H1 (cell line): ENCODE results near the gene ADIPOR1. TPM values are rescaled to one million over a fixed set of nuclear protein-coding genes. Genes with fewer than 3 reads are reported as not detected.

Source experiments
- CTCF ChIA-PET: fragments of 300-600 bp; sonication (Branson Sonifier 250); formaldehyde crosslinking; loops from one replicate; lab custom pipeline; 2021; ENCODE audit not compliant: partially characterized antibody; lab: Charles Lee
- POLR2A ChIA-PET: fragments of 300-600 bp; sonication (Branson Sonifier 250); formaldehyde crosslinking; loops from one replicate; lab custom pipeline; 2021; ENCODE audit warnings: inconsistent platforms; ENCODE audit not compliant: partially characterized antibody; lab: Charles Lee
- DNase-seq, 2 experiments: peaks; one replicate each; pipeline versions ENCODE4 v3.0.0 to v3.0.0-alpha.2; 2010 to 2022; ENCODE audit warnings: low spot score in 2 of 2, low read depth in 1 of 2, mixed read lengths in 1 of 2
- FAIRE-seq: peaks from 2 replicates; lab custom pipeline; 2011; peaks lifted over from hg19 to GRCh38; lab: Jason Lieb, UNC
- H2AFZ ChIP-seq: 2 replicates; pipeline ENCODE4 v1.8.1; 2012; ENCODE audit warnings: low read length, inconsistent platforms
- H2AK5ac ChIP-seq: 2 replicates; pipeline ENCODE4 v1.6.1; 2013; ENCODE audit warnings: low read depth, low read length
- H2BK120ac ChIP-seq: replicated peaks from 2 replicates; pipeline ENCODE3; 2013; ENCODE audit warnings: low read depth, low read length, inconsistent platforms
- H2BK12ac ChIP-seq: 2 replicates; pipeline ENCODE4 v1.6.1; 2013; ENCODE audit warnings: low read depth, low read length
- H2BK15ac ChIP-seq: 2 replicates; pipeline ENCODE4 v1.6.1; 2013; ENCODE audit warnings: low read length
- H2BK20ac ChIP-seq: 2 replicates; pipeline ENCODE4 v1.6.1; 2013; ENCODE audit warnings: low read length
- H2BK5ac ChIP-seq: 2 replicates; pipeline ENCODE4 v1.6.1; 2013; ENCODE audit warnings: low read depth, low read length
- H3K14ac ChIP-seq: 2 replicates; pipeline ENCODE4 v1.6.1; 2013; ENCODE audit warnings: inconsistent platforms; ENCODE audit not compliant: insufficient read length
- H3K18ac ChIP-seq: 2 replicates; pipeline ENCODE4 v1.6.1; 2013; ENCODE audit warnings: low read length; ENCODE audit errors: extremely low read depth
- H3K23ac ChIP-seq: 2 replicates; pipeline ENCODE4 v1.6.1; 2013; ENCODE audit warnings: inconsistent platforms; ENCODE audit not compliant: insufficient read length
- H3K23me2 ChIP-seq: 2 replicates; pipeline ENCODE4 v1.6.1; 2013; ENCODE audit warnings: low read depth, low read length
- H3K27ac ChIP-seq: 2 replicates; pipeline ENCODE4 v1.6.1; 2011; ENCODE audit warnings: low read depth, low read length, inconsistent platforms
- H3K27me3 ChIP-seq, 4 experiments: replicated peaks in 1 of 4; 1 replicate in 1 of 4; 2 replicates in 3 of 4; pipeline versions ENCODE4 v1.6.1 to v1.8.1; 2011 to 2013; ENCODE audit warnings: low read length in 3 of 4, mild to moderate bottlenecking in 3 of 4, inconsistent platforms in 2 of 4, mixed read lengths in 2 of 4, moderate library complexity in 1 of 4; ENCODE audit not compliant: control insufficient read depth in 3 of 4, insufficient read depth in 3 of 4; ENCODE audit errors: extremely low read depth in 1 of 4
- H3K36me3 ChIP-seq, 4 experiments: 2 replicates each; pipeline versions ENCODE4 v1.6.1 to v1.8.1; 2011 to 2013; ENCODE audit warnings: mild to moderate bottlenecking in 4 of 4, low read length in 3 of 4, moderate library complexity in 2 of 4, control low read depth in 1 of 4, inconsistent platforms in 1 of 4; ENCODE audit not compliant: insufficient read depth in 4 of 4, control insufficient read depth in 2 of 4
- H3K4ac ChIP-seq: replicated peaks from 2 replicates; pipeline ENCODE3; 2013; ENCODE audit warnings: low read length, low read depth, mixed read lengths, inconsistent platforms; ENCODE audit not compliant: insufficient read length
- H3K4me1 ChIP-seq, 4 experiments: replicated peaks in 1 of 4; 1 replicate in 1 of 4; 2 replicates in 3 of 4; pipeline versions ENCODE4 v1.6.1 to v1.8.1; 2011 to 2013; ENCODE audit warnings: low read length in 3 of 4, inconsistent platforms in 2 of 4, mixed read lengths in 1 of 4; ENCODE audit not compliant: insufficient read depth in 4 of 4, control insufficient read depth in 3 of 4
- H3K4me2 ChIP-seq, 2 experiments: 2 replicates each; pipeline versions ENCODE4 v1.6.1 to v1.8.1; 2011 to 2013; ENCODE audit warnings: low read depth in 2 of 2, low read length in 2 of 2, control low read depth in 1 of 2, inconsistent platforms in 1 of 2, mild to moderate bottlenecking in 1 of 2; ENCODE audit not compliant: insufficient read depth in 1 of 2
- H3K4me3 ChIP-seq, 4 experiments: fragments of 200-600, 300-600 bp in 1 of 4; sonication (generic), shearing (Covaris generic), sonication (Bioruptor Twin) in 1 of 4; 2 replicates each; pipeline versions ENCODE4 v1.5.1 to v1.8.1; 2011 to 2016; ENCODE audit warnings: low read length in 4 of 4, low read depth in 3 of 4, control low read depth in 2 of 4, inconsistent platforms in 2 of 4, mild to moderate bottlenecking in 2 of 4, mixed read lengths in 1 of 4, moderate library complexity in 1 of 4; ENCODE audit not compliant: insufficient read depth in 2 of 4; ENCODE audit errors: extremely low read depth in 1 of 4
- H3K56ac ChIP-seq: replicated peaks from 2 replicates; pipeline ENCODE3; 2013; ENCODE audit warnings: low read depth, mild to moderate bottlenecking, mixed read lengths, low read length, inconsistent platforms; ENCODE audit not compliant: insufficient read length
- H3K79me1 ChIP-seq: 2 replicates; pipeline ENCODE4 v1.6.1; 2013; ENCODE audit warnings: low read depth, low read length, control low read depth
- H3K79me2 ChIP-seq, 2 experiments: 2 replicates each; pipeline versions ENCODE4 v1.6.1 to v1.8.1; 2012 to 2013; ENCODE audit warnings: low read length in 2 of 2, mild to moderate bottlenecking in 2 of 2, inconsistent platforms in 1 of 2; ENCODE audit not compliant: insufficient read depth in 2 of 2, control insufficient read depth in 1 of 2
- H3K9ac ChIP-seq, 4 experiments: replicated peaks in 1 of 4; 1 replicate in 1 of 4; 2 replicates in 3 of 4; pipeline versions ENCODE4 v1.6.1 to v1.8.1; 2011 to 2013; ENCODE audit warnings: low read depth in 3 of 4, low read length in 3 of 4, control low read depth in 2 of 4, mild to moderate bottlenecking in 2 of 4, moderate library complexity in 2 of 4, inconsistent platforms in 1 of 4; ENCODE audit errors: extremely low read depth in 1 of 4
- H3K9me3 ChIP-seq, 2 experiments: 2 replicates each; pipeline versions ENCODE4 v1.6.1 to v1.8.1; 2012 to 2013; ENCODE audit warnings: mild to moderate bottlenecking in 2 of 2, moderate library complexity in 2 of 2, control low read depth in 1 of 2, inconsistent platforms in 1 of 2, low read depth in 1 of 2, low read length in 1 of 2, mixed read lengths in 1 of 2; ENCODE audit not compliant: insufficient read depth in 2 of 2
- H4K20me1 ChIP-seq, 2 experiments: replicated peaks in 1 of 2; 2 replicates each; pipeline versions ENCODE3 to v1.8.1; 2011 to 2013; ENCODE audit warnings: inconsistent platforms in 2 of 2, low read length in 2 of 2, mild to moderate bottlenecking in 1 of 2; ENCODE audit not compliant: insufficient read depth in 2 of 2, control insufficient read depth in 1 of 2
- H4K5ac ChIP-seq: 2 replicates; pipeline ENCODE4 v1.6.1; 2013; ENCODE audit warnings: low read length, low read depth, mixed read lengths, inconsistent platforms; ENCODE audit not compliant: insufficient read length
- H4K8ac ChIP-seq: 2 replicates; pipeline ENCODE4 v1.8.0; 2013; ENCODE audit warnings: mild to moderate bottlenecking, moderate library complexity, low read length, inconsistent platforms; ENCODE audit not compliant: insufficient read depth; ENCODE audit errors: extremely low read depth
- H4K91ac ChIP-seq: replicated peaks from 2 replicates; pipeline ENCODE3; 2013; ENCODE audit warnings: low read length, mixed read lengths, inconsistent platforms; ENCODE audit not compliant: insufficient read length
- CTCF ChIP-seq, 3 experiments: IDR thresholded peaks; 1 replicate in 2 of 3; 2 replicates in 1 of 3; pipeline versions ENCODE4 v1.5.1 to v1.6.1; 2011; ENCODE audit warnings: low read length in 3 of 3, mild to moderate bottlenecking in 3 of 3, inconsistent platforms in 2 of 3, low read depth in 1 of 3, moderate library complexity in 1 of 3; ENCODE audit not compliant: insufficient read depth in 1 of 3; ENCODE audit errors: control extremely low read depth in 1 of 3
- EP300 ChIP-seq, 2 experiments: IDR thresholded peaks; 1 replicate in 1 of 2; 2 replicates in 1 of 2; pipeline ENCODE4 v1.6.1; 2011 to 2012; ENCODE audit warnings: low read depth in 2 of 2, low read length in 2 of 2, mild to moderate bottlenecking in 2 of 2, borderline replicate concordance in 1 of 2, inconsistent platforms in 1 of 2, moderate library complexity in 1 of 2
- EZH2 ChIP-seq: fragments of 200-600 bp; sonication (generic); IDR thresholded peaks from 2 replicates; pipeline ENCODE4 v1.7.1; 2012; ENCODE audit warnings: low read depth, mild to moderate bottlenecking, moderate library complexity, low read length, inconsistent platforms; ENCODE audit not compliant: severe bottlenecking
- FOSL1 ChIP-seq: IDR thresholded peaks from 2 replicates; pipeline ENCODE4 v1.6.1; 2011; ENCODE audit warnings: mild to moderate bottlenecking, low read depth, low read length, moderate library complexity; ENCODE audit not compliant: insufficient read depth
- TAF7 ChIP-seq: optimal IDR thresholded peaks from 2 replicates; pipeline ENCODE3; 2011; ENCODE audit warnings: low read depth, mild to moderate bottlenecking, inconsistent platforms, low read length, moderate library complexity, borderline replicate concordance
- TBP ChIP-seq: IDR thresholded peaks from 2 replicates; pipeline ENCODE4 v1.6.1; 2011; ENCODE audit warnings: low read depth, low read length, improper control_type of control experiment
- polyA plus RNA-seq, 7 experiments: library from polyadenylated mRNA; depleted of rRNA in 3 of 7; stranded (reverse) in 5 of 7; unstranded in 2 of 7; fragments of >200 nt in 5 of 7; fragments of 200-250 nt in 2 of 7; gene quantifications; 1 replicate in 5 of 7; 2 replicates in 1 of 7; 4 replicates in 1 of 7; pipeline versions ENCODE4 v1.2.1 to v1.2.3, GENCODE V29; 2011 to 2013; ENCODE audit warnings: missing spikeins in 2 of 7, mixed read lengths in 2 of 7
- total RNA-seq: library from RNA; stranded (reverse); fragmentation: NEBNext Ultra II Directional; extraction: Animal tissue kit (Norgen Biotek cat#: 25700); gene quantifications from 2 replicates; pipeline ENCODE4 v1.2.1, GENCODE V29; 2021

The ADIPOR1 gene
- total and polyA plus RNA-seq, 2 of the 8 experiments (the other 6 are each of a cell fraction or from before 2014, with no cell fraction given) = 69.8 to 118 TPM

- no peak overlapping the region for H4K91ac ChIP-seq
- H3K4me1 ChIP-seq = no peaks in the 10 kb centered on the region
- no peak overlapping the region for H4K8ac ChIP-seq
- H3K4me3 ChIP-seq = no peak overlapping the region
- H3K9me3 ChIP-seq = no peaks in the 10 kb centered on the region
- no peaks in the 10 kb centered on the region for H3K23me2 ChIP-seq
- H3K4me2 ChIP-seq = no peak overlapping the region
- DNase-seq = no peak
- no peak overlapping the region for H2AFZ ChIP-seq
- ChIA-PET CTCF (interaction anchor here (0.7 to 1.7 kb wide), 3 partner anchors 20 to 189 kb away, joined by 3 to 6 read pairs (median 3); no protein-coding TSS in a partner anchor), POLR2A (no interaction called here)
- peaks cover 5 to 48% (median 17%) of the 10 kb centered on the region in 4 experiments; a peak in 6 of 8 replicates for H3K36me3 ChIP-seq
- H3K79me1 ChIP-seq = no peaks in the 10 kb centered on the region
- no peak for FAIRE-seq
- no peak overlapping the region for H2BK15ac ChIP-seq
- no peak overlapping the region for H3K23ac ChIP-seq
- H3K18ac ChIP-seq = no peak overlapping the region
- H2BK5ac ChIP-seq = no peak overlapping the region
- no peak overlapping the region for H3K27ac ChIP-seq
- no peaks in the 10 kb centered on the region for H3K79me2 ChIP-seq
- TF ChIP-seq FOSL1 (no peak), EP300 (IDR thresholded peaks at IDR 0.05; ENCODE audit: borderline replicate concordance in 1 of 2, low read depth in 2 of 2, low read length in 2 of 2) (no peak), EZH2 (no peak), TAF7 (no peak), TBP (no peak), CTCF (IDR thresholded peaks at IDR 0.05; ENCODE audit: control extremely low read depth in 1 of 3, insufficient read depth in 1 of 3, low read depth in 1 of 3, low read length in 3 of 3) (no peak)
- no peak overlapping the region for H3K9ac ChIP-seq
- H3K4ac ChIP-seq = no peak overlapping the region
- H3K14ac ChIP-seq = no peak overlapping the region
- no peak overlapping the region for H3K56ac ChIP-seq
- no peak overlapping the region for H2BK120ac ChIP-seq
- H3K27me3 ChIP-seq = no peaks in the 10 kb centered on the region
- H2BK20ac ChIP-seq = no peak overlapping the region
- no peak overlapping the region for H4K5ac ChIP-seq
- no peak overlapping the region for H2AK5ac ChIP-seq
- no peaks in the 10 kb centered on the region for H4K20me1 ChIP-seq
- H2BK12ac ChIP-seq = no peak overlapping the region
These were observed 43.0 kb downstream of the ADIPOR1 start for GRCh38 chr1:202915146-202915545.
